Renal cortex interstitium (tissue), 15 donors: ENCODE measurements around the gene SCRT2. TPM values are rescaled to one million over a fixed set of nuclear protein-coding genes. Genes with fewer than 3 reads are reported as not detected.
"Not testable (repeated sequence)": the region's sequence is repeated elsewhere in the genome, so short reads cannot be mapped to it uniquely, and the experiment has no call there.

ENCODE experiments used
- DNase-seq, 11 donors: peaks; one replicate each; pipeline ENCODE4 v3.0.0-alpha.2; 2013; ENCODE audit warnings: low read depth in 9 of 11, low spot score in 4 of 11; ENCODE audit errors: extremely low read depth in 1 of 11
- long read RNA-seq, 16 experiments: transcript quantifications; one replicate each; lab custom pipeline, GENCODE V29; 2026
- polyA plus RNA-seq, 3 donors: library from polyadenylated mRNA; unstranded; fragments of 120-200 nt; gene quantifications; one replicate each; pipeline ENCODE4 v1.2.1, GENCODE V29; 2013; ENCODE audit not compliant: insufficient read length in 3 of 3

SCRT2 gene
- under 1 TPM in 2 of 3 donors, not detected in 1; 0.05 TPM for polyA plus RNA-seq
- long read RNA-seq, donor 1: 0 reads
- long read RNA-seq, donor 2: 0 reads
- long read RNA-seq, donor 3: 0 reads
- long read RNA-seq, donor 4: 0 reads
- long read RNA-seq, donor 5: 0 reads
- long read RNA-seq, donor 6: 0 reads
- long read RNA-seq, donor 7: 0 reads
- long read RNA-seq, donor 8, partial matches to known transcripts: 0 of 1 reads
- long read RNA-seq, donor 8, other reads (novel, unspliced or antisense): 0 of 1 reads
- long read RNA-seq, donor 9: 0 reads
- long read RNA-seq, donor 10: 0 reads
- long read RNA-seq, donor 11: 0 reads
- long read RNA-seq, donor 12: 0 reads
- long read RNA-seq, donor 13: 0 reads
- long read RNA-seq, donor 14: 0 reads
- long read RNA-seq, donor 15: 0 reads
- long read RNA-seq, donor 16: 0 reads

DNA sequence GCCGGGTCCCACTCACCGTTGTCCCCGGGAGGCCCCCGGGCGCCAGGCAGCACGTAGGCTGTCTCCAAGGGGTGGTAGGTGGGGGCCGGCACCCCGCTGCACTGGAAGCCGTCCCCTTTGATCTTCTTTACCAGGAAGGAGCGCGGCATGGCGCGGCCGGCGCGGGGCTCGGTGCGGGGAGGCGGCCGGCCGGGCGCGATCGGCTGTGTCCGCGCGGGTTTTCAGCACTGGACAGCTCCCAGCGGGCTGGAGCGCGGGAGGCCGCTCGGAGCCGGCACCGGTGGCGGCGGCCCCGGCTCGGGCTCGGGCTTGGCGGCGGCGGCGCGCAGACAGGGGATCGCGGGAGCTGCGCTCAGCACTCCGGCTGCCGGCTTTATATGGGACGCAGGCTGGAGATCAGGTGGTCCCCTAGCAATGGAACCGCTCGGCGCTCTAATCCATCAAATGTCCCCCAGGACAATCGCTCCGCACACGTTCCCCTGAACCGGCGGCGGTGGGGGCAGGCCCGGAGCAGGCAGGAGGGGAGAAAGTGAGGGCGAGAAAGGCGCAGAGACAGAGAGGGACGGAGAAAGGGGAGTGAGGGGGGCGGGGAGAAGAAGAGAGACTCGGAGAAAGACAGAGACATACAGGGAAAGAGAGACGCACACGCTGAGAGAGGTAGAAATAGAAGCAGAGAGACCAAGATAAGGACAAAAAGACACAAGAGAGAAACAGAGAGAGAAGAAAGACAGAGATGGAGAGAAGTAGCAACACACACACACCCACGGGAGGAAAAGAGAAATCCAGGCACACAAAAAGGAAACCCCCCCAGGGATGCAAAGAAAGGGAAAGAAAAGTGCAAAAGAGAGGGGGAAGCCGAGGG, at the start of gene SCRT2:
TSS of gene SCRT2 (minus strand) at position 350 of the 862 bp plus-strand sequence. CDS start at position 149, 201 bp downstream.
- DNase-seq: peak; percentile 53 to 87 (median 76)

DNA sequence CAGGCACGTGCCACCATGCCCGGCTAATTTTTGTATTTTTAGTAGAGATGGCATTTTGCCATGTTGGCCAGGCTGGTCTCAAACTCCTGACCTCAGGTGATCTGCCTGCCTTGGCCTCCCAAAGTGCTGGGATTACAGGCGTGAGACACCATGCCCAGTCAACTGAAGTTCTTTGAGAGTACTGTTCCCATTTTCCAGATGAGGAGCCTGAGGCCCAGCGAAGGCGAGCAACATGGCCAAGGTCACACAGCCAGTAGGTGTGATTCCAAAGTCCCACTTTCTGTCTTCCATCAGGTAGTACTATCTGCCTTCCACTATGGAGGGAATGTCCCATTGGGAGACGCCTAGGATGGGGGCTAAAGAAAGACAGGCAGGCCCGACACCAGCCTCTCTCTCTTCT, 49.2 kb upstream of the SCRT2 start:
- not testable (repeated sequence) for DNase-seq

DNA sequence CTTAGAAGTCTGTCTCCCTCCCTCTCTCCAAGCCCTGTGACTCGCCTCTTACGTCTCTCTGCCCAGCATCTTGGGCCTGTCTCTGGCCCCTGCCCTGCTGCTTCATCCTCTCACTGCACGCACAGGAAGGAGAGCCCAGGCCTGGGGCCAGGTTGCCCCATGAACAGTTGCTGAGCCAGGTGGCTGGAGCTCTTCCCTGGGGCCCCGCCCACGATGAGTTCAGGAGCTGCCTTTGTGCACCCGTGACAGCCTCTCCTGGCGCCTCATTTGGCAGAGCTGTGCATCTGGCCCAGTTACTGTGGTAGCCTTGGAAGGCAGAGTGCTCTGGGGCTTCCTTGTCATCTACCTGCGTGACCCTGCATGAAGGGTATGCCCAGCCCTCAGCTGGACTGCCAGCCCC, 48.2 kb upstream of the SCRT2 start:
- DNase-seq: no peak

DNA sequence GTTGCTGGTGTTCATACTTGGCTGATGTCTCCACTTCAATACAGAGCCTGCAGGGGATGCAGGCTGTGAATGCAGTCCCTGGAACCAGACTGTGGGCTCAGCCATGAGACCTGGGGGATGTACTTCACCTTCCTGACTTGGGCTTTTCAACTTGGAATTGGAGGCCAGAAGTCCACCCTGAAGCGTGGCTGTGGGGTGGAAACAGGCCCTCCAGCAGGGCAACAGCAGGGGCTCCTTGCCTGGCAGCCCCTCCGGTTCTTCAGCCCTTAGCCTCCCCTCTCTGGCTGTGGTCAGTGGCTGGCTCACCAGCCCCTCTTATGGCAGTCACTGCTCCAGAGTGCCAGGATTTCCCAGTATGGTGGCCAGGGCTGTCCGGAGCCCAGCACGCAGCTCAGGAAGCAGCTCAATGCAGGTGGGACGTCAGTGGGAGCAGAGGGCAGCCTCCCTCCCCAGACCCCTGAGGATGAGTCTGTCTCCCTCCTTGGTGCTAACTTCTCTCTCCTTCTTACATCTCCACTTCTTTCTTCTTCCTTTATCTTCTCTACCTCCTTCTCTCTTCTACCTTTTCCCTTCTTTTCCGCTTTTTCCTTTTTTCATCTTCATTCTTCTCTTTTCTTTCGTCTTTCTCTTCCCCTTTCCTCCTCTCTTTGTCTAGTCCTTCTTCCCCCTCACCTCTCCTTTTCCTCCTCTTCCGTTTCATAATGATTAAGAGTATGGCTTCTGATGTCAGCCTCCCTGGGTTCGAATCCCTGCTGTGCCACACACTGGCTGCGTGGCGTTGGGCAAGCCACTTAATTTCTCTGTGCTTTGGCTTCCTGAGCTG, 47.4 kb upstream of the SCRT2 start:
- DNase-seq: no peak

DNA sequence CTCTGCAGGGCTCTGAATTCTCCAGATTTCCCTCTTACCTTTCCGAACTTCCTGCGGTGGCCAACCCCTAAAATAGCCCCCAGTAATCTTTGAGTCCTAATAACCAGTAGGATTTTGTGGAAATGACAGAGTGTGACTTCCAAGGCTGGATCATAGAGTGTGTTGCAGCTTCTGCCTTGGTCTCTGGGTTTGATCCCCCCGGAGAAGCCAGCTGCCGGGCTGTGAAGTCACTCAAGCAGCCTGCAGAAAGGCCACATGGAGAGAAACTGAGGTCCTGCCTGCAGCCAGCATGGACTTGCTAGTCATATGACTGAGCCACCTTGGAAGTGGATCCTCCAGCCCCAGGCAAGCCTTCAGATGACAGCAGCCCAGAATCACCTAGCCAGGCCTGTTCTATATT, 46.3 kb upstream of the SCRT2 start:
- no peak for DNase-seq

DNA sequence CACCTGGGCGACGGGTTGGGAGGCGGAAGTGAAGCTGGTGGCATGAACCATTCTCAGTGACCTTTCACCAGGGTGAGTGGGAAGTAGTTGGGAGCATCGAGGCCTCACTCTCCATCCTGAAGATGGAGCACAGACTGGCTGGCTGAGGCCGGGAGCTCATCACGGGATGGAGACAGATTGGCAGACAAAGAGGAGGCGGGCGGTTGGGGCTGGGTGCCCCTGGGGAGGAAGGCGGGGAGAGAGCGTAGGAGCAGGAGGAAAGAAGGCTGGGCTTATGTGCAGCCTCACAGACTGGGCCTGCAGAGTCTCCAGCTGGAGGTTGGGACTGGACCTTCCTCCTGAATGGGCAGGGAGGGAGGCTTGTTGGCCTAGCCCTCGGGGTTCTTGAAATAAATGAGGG, 44.2 kb upstream of the SCRT2 start:
- no peak for DNase-seq

DNA sequence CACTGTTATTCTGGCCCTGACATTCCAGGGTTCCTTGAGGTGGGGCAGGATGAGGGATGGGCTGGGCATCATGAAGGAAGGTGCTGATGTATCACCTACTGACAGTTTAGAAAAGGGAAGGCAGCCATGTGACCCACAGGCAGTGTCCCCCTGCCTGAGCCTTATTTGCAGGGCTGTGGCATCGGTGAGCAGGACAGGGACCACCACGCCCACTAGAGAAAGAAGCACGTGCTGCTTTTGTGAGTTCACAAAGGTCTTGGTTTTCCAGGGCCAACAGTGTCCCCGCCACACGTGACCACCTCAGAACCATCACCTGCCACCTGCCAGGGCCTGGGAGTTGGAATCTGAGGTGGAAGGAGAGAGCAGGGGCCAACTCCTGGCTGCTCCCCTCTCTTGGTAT, 43.5 kb upstream of the SCRT2 start:
- no peak for DNase-seq

DNA sequence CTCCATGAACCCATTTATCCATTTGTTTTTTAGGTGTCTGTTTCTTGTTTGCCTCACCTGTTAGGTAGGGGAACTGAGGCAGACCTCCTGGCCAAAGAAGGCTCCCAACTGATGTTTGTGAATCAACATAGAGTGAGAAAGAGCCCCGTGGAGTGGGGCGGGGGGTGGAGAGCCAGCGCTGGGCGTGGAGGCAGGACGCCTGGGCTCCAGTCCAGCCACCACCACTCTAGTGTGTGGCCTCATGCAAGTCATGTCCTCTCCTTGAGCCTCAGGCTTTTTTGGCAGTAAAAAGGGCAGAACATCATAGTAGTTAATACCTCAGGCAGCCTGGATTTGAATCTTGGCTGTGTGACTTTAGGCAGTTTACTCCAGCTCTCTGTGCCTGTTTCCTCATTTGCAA, 42.2 kb upstream of the SCRT2 start:
- DNase-seq: no peak

DNA sequence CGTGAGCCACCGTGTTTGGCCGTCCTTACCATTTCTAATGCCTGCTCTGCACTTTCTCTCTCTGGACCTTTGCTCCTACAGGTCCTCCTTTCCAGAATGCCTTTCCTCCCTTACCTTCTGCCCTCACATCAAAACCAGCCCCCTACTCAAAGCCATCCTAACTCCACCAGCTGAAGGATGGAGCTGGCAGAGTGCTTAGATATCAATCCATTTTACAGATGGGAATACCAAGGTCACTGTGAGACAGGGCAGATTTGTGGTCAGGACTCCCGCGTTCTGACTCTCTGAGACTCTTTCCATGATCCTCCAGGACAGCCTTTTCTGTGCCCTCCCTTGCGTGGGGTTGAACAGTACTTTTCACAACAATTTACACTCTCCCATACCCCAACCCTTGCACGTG, 41.7 kb upstream of the SCRT2 start:
- no peak for DNase-seq

DNA sequence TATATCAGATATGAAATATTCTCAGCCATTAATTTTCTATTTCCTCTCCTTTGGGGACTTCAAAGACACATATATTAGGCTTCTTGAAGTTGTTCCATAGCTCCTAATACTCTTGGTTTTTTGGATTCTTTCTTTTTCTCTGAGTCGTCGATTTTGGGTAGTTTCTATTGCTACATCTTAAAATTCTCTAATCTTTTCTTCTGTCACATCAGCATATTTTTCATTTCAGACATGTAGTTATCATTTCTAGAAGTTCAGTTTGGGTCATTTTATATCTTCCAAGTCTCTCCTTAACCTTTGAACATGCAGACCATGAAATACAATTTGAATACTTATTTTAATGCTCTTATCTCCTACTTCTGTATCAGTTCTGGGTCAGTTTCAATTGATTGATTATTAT, 38.9 kb upstream of the SCRT2 start:
- DNase-seq: no peak

DNA sequence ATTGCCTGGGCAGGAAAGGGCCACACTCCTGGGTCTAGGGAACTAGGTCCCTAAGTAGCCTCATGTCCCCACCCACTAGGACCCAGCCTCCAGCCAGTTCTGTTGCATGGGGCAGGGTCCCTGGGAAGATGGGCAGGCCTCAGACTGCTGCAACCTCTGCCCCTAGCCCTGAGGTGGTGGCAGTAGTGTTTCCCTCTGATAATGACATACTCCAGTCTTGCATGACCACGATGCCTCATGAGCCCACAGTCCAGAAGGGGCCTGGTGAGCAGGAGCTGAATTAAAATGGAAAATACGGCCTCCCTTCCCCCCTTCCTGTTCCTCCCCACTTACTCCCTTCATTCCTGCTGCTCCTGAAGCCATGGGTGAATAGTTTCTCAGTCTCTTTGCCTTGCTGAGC, 36.0 kb upstream of the SCRT2 start:
- DNase-seq: no peak

DNA sequence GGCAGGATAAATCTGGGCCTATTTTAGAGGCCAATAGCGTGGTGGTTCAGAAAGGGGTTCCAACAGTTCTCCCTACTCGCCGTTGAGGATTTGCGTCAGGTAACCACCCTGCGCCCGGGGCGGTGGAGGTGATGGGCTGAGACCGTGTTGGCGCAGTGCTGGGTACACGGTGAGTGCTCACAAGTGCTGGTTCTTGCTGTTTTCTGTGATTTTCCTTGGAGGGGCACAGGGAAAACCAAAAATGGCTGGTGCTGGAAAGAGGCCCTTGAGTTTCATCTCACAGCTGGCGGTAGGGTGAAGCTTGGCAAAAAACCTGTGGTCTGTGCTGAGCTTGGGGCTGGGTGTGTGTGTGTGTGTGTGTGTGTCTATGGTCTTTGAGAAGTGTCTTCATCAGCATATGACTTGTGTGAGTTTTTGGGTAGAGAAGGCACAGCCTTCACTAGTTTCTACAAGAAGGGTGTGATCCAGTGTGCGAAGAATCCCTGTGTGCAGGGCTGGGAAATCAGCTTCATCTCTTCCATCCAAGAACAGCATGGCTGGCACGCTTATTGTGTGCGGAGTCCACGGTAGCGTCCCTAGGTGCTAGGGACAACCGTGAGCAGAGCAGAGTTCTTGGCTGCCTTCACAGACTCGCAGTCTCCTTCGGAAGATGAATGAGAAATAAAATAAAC, 35.3 kb upstream of the SCRT2 start:
- no peak for DNase-seq

DNA sequence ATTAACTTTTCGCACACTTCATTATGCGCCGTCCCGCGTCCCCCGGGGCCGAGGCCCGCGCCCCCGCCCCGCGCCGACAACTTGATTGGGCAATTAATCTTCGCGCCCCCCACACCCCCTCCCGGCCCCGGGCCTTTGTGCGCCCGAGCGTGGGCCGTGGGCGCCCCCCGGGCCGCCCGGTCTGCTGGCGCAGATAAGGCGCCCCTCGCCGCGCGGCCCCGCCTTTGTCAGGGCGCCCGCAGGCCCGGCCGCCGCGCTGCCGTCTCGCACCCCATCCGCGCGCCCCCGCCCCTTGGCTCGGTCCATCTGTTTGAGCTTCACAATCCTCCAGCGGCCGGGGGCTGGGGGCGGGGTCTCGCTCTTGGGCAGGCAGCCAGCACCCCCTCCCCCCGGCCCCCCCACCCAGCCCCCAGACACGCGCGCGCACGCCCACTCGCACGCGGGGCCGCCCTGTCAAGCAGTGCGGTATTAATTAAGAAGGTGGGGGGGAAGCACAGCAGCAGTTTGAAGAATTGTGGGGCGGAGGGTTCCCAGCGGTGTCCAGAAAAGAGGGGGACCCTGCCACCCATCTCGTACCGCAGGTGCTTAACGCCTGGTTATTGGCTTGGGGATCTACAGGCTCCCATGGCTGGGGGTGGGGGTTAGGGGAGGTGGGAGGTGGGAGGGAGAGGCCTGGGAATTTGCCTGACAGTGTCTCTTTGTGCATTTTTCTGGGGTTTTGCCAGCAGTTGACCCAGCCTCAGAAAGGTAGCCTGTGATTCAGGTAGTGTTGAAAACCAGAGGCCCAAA, 34.6 kb upstream of the SCRT2 start:
- DNase-seq: no peak

DNA sequence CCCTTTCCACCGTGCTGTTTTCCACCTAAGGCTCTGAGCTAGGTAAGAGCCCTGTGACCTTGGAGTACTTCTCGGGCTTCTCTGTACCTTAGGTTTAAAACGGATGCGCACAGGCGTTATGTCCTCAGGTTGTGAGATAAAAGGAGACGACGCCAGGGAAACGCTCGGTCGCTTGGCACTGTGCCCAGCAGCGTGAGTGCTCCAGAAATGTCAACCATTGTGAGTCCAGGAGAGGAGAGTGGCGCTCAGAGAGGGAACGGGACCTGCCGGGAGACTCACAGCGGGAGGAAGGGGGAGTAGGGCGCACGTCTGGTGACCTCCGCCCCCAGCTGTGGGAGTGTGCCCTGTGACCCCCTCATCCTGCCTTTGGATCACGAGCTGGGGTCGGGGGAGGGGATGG, 33.8 kb upstream of the SCRT2 start:
- DNase-seq: no peak

DNA sequence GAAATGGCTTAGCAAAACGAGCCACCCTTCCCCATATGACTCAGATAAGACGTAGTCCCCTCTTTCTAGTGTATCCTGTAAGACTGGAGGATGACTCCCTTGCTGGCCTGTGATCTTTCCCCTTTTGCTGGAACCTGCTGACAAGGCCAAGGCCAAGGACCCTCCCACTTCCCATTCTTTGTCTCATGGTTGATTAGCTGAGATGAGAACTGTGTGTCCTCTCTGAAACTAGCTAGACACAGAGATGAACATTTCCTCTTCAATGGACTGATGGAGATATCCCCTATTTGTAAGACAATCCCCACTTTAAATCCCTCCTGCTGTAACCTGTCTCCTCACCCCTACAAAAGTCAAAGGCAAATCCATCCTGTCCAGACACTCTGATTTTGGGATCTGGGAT, 33.4 kb upstream of the SCRT2 start:
- DNase-seq: no peak

DNA sequence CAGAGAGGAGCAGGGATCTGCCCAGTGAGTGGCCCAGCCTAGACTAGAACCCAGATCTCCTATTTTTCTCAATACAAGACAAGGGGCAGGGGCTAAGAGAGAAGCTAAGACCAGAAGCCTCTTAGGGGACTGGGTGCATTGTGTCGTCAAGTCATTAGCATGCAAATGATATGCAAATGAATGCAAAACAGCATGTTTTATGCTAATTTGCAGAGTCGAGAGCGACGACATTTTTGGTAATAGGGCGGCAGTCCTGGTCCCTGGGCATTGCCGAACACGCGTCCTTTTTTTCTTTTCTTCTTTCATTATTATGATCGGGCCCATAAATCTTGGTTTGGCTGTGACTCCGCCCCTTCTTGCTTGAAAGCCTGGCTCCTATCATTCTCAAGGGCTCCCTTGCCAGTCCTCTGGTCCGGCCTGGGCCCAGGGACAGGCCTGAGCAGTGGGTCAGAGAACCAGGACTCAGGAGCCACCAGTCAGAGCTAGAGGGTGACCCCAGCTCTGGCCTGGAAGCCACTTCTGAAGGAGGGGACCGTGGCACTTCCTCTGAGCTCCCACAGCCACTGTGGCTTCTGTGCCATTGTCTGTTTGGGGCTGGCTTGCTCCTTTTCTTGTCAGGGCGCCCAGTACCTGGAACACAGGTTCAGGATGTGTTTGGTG, 32.0 kb upstream of the SCRT2 start:
- DNase-seq: no peak

DNA sequence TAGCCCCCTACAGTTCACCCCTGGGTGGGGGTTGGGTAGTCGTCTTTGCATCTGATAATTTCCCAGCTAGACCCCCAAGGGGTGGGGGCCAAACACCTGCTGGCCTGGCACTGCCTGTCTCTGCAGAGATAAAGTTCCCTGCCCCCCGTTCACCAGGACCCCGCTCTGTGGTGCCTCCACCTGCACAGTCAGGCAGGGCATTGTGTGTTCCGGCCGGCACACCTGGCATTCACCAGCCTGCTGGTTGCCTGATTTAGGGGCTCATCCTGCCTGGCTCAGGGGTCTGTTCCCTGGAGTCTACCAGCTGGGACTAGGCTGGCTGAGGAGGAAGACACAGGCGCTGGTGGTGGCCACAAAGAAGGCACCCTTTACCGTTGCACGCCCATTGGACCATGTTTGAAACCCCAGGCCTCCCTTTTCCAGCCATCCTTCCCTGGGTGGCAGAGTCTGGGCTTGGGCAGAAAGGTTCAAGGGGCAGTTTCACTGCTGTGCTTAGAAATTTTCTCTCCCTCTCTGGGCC, 30.8 kb upstream of the SCRT2 start:
- no peak for DNase-seq
